GM13977 (cell line): ENCODE data around the gene GABRD.

Source experiments
- DNase-seq: peaks from one replicate; pipeline ENCODE4 v3.0.0; 2012; ENCODE audit warnings: low spot score
- in situ Hi-C: fragments of 300-500 bp; cut with MboI; formaldehyde crosslinking; loops from one replicate; pipeline ENCODE4 v1.12.0; 2022; ENCODE audit warnings: low sequenced_read_pairs, low pct_unique_long_range_greater_than_20kb, mixed read lengths, inconsistent platforms; ENCODE audit not compliant: unreplicated experiment
- TF ChIP-seq, protein P1 (sequence below): IDR thresholded peaks from 2 replicates; pipeline ENCODE4 v1.5.1; 2012; ENCODE audit warnings: mild to moderate bottlenecking, control low read depth; ENCODE audit not compliant: insufficient read depth; ENCODE audit errors: extremely low read depth, missing control alignments

GABRD gene

DNA sequence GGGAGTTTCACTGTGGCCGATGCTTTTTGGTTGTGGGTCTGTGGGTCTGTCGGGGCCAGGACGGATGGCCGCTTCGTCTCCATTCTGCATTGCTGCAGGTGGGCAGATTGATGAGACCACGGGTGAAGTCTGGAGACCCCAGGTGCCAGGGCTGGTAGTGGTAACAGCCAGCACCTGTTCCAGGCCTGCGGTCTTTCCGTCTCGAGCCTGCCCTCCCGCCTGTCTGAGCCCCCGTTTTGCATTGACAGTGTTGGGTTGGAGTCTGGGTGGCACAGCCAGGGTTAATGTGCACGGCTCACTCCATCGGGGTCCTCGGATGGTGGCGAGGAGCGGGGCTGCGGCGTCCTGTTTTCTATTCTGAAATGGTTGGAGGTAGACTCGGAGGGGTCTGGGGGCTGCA lies 55.3 kb downstream of the GABRD start:
- in situ Hi-C loops = no loop called here
- no peak for DNase-seq
- TF ChIP-seq, protein P1, sequence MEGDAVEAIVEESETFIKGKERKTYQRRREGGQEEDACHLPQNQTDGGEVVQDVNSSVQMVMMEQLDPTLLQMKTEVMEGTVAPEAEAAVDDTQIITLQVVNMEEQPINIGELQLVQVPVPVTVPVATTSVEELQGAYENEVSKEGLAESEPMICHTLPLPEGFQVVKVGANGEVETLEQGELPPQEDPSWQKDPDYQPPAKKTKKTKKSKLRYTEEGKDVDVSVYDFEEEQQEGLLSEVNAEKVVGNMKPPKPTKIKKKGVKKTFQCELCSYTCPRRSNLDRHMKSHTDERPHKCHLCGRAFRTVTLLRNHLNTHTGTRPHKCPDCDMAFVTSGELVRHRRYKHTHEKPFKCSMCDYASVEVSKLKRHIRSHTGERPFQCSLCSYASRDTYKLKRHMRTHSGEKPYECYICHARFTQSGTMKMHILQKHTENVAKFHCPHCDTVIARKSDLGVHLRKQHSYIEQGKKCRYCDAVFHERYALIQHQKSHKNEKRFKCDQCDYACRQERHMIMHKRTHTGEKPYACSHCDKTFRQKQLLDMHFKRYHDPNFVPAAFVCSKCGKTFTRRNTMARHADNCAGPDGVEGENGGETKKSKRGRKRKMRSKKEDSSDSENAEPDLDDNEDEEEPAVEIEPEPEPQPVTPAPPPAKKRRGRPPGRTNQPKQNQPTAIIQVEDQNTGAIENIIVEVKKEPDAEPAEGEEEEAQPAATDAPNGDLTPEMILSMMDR = no peak

DNA sequence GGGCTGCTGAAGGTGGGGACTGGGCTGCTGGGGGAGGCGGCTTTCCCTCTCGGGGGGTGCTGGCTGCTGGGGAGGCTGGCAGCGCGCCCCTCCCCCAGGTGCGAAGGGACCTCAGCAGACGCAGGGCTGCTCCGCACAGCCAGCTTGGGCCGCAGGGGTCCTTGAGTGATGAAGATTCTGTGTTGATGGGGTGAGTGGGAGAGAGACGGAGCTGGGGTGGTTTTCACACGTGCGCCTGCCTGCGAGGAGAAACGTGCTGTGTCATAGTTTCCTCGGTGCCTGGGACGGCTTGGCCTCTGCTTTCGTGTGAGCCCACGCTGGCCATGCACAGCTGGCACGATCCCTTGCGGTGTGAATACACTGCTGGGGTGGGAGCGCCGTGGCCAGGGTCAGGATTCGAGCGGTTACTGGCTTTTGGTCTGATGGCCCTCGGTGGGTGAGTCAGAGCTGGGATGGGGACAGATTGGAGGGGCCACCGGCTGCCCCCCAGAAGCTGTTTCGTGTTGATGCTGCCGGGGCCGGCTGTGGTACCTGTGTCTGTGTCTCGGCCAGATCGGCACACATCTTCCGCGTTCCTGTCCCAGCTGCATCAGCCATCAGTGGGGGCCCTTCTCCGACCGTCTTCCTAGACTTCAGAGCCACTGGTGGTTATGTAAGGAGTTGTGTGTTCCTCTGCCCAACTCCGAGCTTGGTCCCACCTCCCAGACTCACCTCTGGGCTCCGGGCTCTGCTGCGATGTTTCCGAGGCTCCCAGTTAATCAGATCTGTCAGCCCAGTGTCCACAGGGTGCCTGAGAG lies 56.0 kb downstream of the GABRD start:
- TF ChIP-seq, protein P1 = no peak
- no peak for DNase-seq
- in situ Hi-C loops = no loop called here

DNA sequence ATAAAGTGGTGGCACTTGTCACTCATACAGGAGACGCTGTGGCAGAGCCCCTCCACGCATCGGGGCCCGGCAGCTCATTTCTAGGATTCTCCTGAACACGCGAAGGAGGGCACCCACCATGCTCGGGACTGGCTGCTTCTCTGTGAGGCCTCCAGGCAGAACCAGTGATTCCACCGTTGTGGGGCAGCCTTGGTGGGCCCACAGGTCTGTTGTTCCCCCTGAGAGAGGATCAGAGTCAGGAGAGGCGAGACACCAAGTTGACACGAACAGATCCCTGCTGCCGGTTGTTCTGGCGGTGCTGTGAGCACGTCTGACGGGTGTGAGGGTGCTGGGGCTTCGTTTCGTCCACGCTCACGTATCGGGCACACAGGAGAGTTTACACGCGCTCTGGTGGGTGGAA lies 57.7 kb downstream of the GABRD start:
- TF ChIP-seq, protein P1 = no peak
- no peak for DNase-seq
- in situ Hi-C loops = no loop called here

DNA sequence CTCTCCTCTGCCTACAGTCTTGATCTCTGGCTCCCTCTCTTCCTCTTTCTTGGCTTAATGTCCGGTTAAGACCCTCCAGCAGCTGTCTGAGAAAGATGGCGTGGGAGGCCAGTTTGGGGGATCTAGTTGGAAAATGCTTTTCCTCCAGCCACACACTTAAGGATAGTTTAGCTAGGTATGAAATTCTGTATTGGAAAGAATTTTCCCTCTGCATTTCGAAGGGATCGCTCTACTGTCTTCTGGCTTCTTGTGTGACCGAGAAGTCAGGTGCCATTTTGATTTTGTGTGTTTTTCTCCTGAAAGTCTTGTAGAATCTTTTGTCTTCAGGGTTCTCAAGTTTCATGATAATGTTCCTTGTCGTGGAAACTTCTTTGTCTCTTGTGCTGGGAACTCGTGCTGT lies 59.0 kb downstream of the GABRD start:
- in situ Hi-C loops = no loop called here
- TF ChIP-seq, protein P1 = no peak
- no peak for DNase-seq

DNA sequence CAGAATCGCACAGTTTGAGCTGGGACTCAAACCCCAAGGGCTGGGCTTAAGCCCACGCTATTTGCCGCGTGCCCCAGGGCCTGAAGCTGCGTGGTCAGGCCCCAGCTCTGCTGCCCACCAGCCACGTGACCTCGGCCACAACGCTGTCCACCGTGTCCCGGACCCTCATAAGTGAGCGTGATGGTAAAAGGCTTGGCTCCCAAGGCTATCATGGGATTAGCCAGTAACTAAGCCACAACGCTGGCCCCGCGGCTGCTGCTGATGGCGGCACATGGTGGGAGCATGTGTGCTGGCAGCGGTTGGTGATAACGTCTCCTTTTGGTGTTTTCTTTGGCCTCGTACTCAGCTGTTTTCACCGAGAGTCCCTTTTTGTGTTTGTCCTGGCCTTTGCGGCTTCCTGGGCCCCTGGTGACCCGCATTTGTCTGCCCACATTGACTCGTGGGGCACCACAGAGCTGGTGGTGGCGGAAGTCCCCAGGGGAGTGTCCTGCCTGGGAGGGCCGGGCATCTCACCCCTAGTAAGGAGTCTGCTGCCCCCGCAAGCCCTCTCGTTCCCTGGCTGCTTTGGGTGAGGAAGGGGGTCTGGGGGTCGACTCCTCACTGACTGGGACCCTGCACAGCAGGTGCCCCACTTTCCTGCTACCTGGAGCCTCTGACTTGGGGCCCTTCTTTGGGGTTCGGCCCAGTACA lies 60.4 kb downstream of the GABRD start:
- TF ChIP-seq, protein P1 = no peak
- DNase-seq = no peak
- in situ Hi-C loops = no loop called here

DNA sequence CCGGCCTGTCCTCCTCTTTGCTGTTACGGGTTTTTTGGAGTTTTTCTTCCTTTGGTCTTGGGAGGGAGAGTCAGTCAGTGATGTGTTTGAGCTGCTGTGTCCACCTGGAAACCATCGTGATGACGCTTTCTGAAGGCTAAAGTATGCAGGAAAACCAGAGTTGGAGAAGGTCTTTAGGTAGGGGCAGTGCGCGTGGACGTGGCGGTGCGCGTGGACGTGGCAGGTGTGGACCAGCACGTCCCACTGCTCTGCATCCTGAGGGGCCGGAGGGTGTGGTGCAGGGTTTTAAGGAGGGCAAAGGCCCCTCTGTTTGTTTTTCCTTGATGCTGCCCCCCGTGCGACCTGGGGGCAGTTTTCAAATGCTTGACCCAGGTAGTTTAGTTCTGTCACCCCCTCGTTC lies 61.0 kb downstream of the GABRD start:
- DNase-seq = no peak
- in situ Hi-C loops = no loop called here
- TF ChIP-seq, protein P1 = no peak
